SH-SY5Y (cell line): ENCODE results near the gene TBCD.

Source experiments
- GATA2 ChIP-seq: IDR thresholded peaks from 2 replicates; pipeline ENCODE4 v1.6.1; 2011; ENCODE audit warnings: mild to moderate bottlenecking, low read depth, low read length
- GATA3 ChIP-seq: IDR thresholded peaks from 2 replicates; pipeline ENCODE4 v1.6.1; 2011; ENCODE audit warnings: low read depth, mild to moderate bottlenecking, low read length, moderate library complexity

- TF ChIP-seq GATA2 (no peak), GATA3 (no peak)
Observed at GRCh38 chr17:82883419-82884031, 131.7 kb downstream of the TBCD start.
